GM19239 (cell line): Measurements from ENCODE around the gene FAAP100.

Experiments
- DNase-seq: peaks from one replicate; pipeline ENCODE4 v3.0.0; 2011; ENCODE audit warnings: low spot score; ENCODE audit not compliant: insufficient read length
- FAIRE-seq: peaks from 2 replicates; lab custom pipeline; 2011; peaks lifted over from hg19 to GRCh38; lab: Jason Lieb, UNC

FAAP100 gene

GRCh38 chr17:81527591-81528383, 24.4 kb downstream of the FAAP100 start, which contains the start of gene FSCN2:
Gene FSCN2 (plus strand): TSS chr17:81528377. CDS start chr17:81528532, 155 bp downstream.
- no peak for FAIRE-seq
- DNase-seq: no peak

- FAIRE-seq: no peak
- DNase-seq: no peak
Measured at GRCh38 chr17:81526662-81527571, 25.2 kb downstream of the FAAP100 start.

DNA sequence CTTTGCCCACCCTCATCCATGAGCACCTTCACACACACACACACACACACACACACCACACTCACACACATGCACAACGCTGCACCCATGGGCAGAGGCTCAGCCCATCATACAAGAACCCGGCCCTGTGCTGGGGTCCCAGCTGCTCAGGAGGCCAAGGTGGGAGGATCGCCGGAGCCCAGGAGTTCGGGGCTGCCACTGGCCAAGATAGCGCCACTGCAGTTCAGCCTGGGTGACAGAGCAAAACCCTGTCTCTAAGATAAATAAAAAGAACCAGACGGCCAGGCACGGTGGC, 27.3 kb downstream of the FAAP100 start:
- DNase-seq (no peak), FAIRE-seq (no peak)

- no peak for DNase-seq
- FAIRE-seq: no peak
Measured at GRCh38 chr17:81524039-81524864, 27.9 kb downstream of the FAAP100 start.

- no peak for FAIRE-seq
- DNase-seq: no peak
Measured at GRCh38 chr17:81523402-81524038, 28.6 kb downstream of the FAAP100 start.

GRCh38 chr17:81522491-81523401, 29.4 kb downstream of the FAAP100 start:
- DNase-seq (no peak), FAIRE-seq (no peak)

DNA sequence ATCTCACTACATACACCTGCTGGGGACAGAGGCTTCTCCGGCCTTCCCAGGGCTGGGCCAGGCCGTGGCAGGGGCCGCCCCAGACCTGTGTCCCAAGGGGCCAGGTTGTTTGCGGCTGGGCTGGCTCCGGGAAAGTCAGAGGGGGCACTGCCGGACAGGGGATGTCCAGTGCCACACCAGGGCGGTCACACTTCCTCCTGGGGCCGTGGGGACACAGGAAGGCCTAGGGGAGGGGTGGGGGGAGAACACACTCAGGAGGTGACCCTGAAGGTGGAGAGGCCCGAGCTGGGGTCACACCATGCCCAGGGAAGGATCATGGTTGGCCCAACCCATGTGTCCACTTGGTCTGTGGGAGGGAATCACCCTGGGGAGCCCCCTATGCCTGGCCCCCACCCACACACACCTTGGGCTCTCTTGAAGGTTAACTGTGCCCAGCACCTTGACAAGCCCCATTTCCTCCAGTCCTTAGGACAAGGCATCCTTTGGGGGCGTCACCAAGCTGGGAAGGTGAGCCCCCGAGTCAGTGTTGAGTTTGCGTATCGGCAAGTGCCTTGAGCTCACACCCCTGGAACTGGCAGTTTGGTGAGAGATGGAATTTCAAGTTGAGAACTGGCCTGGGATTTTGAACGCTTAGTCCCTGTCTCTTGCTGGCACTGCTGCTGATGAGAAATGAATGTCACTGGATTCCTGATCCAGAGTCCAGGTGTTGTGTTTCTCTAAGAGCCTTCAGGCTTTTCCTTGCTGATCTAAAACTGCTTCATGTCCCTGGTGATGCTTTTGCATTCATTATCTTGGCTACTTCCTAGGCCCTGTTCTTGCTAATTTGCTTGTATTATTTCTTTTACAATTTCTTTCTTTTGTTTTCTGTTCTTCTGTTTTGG, 31.9 kb downstream of the FAAP100 start:
- DNase-seq: no peak
- FAIRE-seq: no peak

DNA sequence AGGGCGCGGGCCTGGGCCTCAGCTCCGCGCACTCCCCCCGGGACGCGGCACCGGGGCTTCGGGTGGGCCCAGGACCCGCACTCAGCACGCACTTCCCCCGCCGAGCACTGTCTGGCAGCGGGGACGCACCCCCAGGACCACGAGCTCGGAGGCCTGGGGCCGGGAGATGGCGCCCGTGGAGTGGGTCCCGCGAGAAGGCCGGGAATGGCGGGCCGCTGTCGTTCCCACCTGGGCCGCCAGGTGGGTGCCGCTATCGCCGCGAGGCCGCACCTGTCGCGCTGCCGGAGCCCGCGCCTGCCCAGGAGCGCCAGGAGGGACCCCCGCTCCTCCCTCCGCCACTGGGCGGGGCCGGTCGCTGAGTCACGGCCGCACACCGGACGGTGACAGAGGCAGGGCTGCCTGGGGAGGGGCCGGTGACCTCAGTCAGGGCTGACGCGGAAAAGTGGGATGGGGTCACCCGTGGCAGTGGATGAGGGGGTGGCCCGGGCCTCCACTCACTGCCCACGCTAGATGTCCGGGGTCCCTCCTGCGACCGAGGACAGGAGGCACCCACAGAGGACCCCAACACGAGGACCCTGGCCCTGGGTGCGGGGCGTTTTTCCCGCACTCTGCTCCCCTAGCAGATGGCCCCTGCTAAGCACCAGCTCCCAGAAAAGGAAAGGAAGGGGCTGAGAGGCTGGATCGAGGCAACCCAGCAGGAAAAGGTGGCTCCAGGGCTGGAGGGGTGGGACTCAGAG, 32.7 kb downstream of the FAAP100 start:
- DNase-seq: peak; percentile 61
- FAIRE-seq: peak; percentile 11

DNA sequence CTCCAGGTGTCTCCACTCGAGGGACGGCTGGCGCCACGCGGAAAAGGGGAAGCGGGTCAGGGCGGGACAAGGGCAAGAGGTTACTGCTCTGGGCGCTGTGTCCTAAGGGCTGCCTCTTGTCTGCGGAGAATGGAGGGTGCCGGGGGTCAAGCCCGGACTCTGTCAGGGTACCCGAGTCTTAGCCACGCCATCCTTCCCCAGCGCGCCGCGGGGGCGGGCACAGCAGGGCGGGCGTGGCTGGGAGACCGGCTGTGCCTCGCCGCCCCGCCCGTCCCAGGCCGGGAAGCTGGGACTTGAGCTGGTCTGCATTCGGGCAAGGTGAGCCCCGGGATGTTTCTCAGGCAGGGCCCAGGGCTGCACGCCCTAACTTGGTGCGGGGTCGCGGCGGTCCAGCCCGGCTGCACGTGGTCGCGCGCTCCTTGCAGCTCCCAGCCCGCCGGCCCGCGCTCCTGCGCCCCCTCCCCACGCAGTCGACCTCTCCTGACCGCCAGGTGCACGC, 33.3 kb downstream of the FAAP100 start:
- no peak for FAIRE-seq
- no peak for DNase-seq

- FAIRE-seq: peak; percentile 49
- DNase-seq: no peak
Measured at GRCh38 chr17:81518113-81518784, 33.9 kb downstream of the FAAP100 start.

GRCh38 chr17:81517339-81518112, 34.6 kb downstream of the FAAP100 start:
- DNase-seq (peak; percentile 90), FAIRE-seq (peak; percentile 96)

DNA sequence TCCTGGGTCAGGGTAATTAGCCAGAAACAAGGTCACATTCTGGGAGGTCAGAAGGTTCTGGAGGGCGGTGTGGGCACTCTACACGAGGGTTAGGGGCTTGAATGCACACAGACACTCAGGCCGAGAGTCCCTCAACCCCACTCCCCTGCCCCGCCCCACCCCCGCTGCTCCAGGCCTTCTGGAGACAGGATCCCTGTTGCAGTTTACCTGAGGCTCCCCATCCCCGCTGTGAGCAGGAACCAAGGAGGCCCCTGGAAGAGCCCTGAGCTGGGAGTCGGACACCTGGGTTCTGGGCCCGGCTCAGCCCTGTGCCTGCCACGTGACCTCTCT, 35.2 kb downstream of the FAAP100 start:
- FAIRE-seq: no peak

GRCh38 chr17:81516439-81516838, 35.7 kb downstream of the FAAP100 start:
- DNase-seq (no peak), FAIRE-seq (peak; percentile 18)

More for the DNA sequence above, 35.2 kb downstream of the FAAP100 start:
- DNase-seq: no peak

DNA sequence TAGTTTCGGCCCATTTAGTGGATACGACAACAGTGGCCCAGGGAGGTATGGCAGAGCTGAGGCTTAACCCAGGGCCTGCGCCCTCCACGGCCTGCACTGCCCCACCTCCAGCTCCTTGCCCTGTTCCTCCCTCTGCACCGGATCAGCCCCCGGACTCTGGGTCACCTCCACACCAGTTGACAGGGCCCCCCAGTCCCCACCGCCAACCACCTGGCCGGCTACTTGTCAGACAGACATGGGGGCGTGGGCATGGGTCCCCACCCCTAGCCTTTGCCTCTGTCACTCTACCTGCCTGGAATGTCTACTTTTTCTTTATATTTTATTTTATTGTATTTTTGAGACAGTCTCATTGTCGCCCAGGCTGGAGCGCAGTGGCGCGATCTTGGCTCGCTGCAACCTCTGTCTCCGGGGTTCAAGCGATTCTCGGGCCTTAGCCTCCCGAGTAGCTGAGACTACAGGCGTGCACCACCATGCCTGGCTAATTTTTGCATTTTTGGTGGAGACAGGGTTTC, 36.6 kb downstream of the FAAP100 start:
- DNase-seq (no peak), FAIRE-seq (no peak)

DNA sequence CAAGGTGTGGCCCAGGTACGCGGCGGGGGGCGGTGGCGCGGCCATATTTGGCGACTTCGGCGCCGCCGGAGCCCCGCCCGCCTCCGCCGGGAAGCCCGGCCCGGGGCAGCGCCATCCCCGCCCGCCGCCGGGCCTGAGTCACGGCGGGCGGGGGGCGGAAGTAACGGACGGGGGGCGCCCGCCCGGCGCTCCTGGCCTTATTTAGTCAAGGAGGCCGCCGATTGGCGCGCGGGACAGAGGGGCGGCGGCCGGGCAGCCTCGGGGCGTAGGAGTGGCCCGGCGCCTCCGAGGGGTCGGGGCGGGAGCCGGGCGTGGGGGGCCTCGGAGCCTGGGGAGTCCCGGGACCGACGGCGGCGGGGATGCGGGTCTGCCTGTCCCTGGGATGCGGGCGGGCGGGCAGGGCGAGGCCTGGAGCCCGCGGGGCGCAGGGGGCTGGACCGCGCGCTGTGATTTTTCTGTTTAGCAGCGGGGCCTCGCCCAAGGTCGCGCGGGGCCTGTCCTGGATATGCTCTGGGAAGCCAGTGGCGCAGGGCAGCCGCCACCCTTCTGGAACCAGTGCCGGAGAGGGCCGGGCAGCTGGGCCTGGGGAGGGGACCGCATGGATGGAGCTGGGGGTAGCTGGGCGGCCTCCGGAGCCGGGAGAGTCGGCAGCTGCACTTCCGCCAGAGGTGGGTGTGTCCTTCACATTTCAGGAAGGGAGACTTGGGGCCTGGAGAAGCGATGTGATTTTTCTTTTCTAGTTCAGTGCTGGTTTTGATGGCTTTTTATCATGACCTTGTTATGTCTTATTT, 37.2 kb downstream of the FAAP100 start:
- FAIRE-seq (peak; percentile 89), DNase-seq (no peak)
